Middle frontal gyrus (tissue), 1 donor: ENCODE results near the gene ATXN1.

Source experiments
- DNase-seq: peaks from one replicate; pipeline ENCODE4 v3.0.0-alpha.2; 2015; ENCODE audit warnings: low spot score; ENCODE audit errors: extremely low spot score

The ATXN1 gene

DNA sequence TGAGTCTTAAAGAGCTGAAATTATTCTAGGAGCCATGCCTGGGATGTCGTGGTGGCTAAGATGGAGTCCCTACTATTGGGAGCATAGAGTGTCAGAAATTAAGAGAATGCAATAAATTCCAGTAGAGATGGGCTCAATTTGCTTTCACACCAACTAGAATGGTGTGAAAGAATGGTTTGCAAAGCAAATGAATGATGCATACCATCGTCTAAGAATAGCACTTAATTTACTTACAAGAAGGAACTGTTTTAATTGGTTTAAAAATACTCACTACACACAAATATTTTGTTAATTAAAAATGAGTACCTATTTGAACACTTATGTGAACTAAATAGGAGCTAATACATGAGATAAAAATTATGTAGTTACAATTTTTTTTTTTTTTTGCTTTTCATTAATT is 390.3 kb downstream of the ATXN1 start:
- DNase-seq: no peak

DNA sequence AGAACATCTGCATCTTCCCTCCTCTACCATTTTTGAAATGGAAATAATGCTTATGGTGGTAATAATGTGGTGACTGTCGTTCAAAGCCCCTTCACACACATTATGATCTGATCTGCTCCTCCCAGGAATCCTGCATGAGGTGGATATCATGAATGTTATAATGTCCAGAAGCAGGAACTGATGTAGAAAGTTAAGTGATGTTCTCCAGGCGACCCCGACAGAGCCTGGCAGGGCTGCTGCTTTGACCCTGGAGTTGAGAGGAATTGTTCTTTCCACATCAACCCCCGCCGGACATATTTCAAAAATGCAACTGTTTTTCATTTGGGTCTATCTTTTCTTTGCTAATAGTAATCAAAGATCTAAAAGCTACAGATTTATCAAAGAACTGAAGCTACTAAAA is 391.3 kb downstream of the ATXN1 start:
- DNase-seq: no peak

DNA sequence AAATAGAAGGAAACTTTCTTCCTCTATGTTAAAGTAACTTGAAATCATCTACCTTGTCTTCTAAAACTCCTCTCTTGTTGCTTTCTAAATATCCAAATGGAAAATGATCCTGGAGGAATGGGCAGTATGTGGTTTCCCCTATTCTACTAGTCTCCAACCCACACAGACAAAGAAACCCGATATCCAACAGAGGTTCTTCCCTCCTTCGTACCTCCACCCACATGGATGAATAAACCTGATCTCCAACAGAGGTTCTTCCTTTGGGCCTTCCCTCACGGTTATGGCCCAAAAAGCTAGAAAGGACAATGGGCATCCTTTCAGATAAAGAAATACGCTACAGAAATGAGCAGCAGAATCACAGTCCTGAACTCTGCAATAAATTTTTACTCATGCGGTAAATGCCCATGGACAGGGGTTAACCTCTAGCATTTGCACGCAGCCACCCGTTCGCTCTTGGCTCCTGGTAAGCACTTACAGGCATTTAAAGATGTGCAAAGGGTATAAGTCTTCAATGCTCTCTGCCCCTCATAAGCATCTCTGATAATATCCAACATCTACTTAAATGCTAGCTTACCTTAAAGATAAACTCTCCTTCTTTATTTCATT is 392.0 kb downstream of the ATXN1 start:
- no peak for DNase-seq

DNA sequence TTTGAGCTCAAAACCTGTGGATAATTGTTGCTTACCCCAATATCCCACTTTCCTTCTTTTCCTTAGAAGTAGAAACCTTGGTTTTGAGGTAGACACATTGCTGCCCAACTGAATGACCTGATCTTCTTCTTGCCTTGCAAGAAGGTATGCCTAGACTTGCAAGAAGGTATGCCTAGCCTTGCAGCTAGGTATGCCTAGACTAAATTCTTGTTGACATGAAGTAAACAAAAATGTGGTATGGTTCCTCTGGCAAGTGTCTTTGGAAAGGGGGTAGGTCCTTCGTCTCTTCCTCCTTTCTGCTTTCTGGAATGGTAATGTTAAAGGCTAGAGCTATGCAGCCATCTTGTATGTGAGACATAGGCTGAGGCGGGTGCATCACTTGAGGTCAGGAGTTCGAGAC is 393.7 kb downstream of the ATXN1 start:
- no peak for DNase-seq

DNA sequence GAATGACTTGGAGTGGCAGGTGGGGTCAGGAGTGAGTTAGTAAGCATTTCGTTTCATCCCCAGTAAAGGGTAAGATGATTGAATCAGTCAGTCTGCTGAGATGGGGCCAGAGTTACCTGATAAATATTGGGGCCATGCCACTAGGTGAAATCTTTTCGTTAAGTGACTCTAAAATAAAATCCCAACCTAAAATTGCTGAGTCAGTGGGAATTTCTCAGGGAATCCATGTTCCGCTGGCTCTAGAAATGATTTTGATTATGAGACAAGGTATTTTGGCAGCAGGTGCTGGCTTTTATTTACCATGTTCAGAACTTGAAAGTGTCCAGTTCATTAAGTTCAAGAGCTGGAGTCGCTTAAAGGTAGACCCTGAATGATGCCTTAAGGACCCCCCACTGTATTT is 397.5 kb downstream of the ATXN1 start:
- DNase-seq: no peak

DNA sequence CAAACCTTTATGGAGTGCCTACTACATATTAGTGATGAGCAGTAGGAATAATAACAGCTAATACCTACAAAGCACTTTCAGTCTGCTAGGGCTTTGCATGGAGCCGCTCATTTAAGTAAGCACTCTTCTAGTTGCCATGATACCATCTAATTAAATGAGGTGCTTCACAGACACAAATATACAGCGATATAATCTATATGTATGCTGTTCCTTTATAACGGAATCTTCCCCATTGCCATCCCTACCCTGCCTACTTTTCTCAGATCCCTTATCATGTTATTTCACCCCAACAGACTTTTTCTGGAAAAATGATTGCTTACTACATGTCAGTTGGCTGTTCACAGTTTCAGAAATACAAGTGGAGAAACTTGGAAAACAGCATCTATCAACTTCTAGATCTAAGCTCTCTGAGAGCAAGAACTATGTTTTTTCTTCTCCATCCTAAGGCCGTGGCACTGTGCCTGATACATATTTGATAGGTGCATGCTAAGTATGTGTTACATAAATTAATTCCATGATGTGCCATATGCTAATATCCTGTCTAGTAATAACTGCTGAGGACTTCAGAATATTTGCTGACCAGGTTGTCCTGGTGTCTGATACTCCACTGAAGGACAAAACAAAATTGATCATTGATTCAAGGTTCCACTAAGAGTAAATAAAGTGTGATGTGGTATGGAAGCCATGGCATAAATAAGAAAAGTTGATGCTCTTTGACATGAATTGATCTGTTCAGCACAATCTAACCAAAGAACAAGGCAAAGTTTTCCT is 398.3 kb downstream of the ATXN1 start:
- no peak for DNase-seq

DNA sequence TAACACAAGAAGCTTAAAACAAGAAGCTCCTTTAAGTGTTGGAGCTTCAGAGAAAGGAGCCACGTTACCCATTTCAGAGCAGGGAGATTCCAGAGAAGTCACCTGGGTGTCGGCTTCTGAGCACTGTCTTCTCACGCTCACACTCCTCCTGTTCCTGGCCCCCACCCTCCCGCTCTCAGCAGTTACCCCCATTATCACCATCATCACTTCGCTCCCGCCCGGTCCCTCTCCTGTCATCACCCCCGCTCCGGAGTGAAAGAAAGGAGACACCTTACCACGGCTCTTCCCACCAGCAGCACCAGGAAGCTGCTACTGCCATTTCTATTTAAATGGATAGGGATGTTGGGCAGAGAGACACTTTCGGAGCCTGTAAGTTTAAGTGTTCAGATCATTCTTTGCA is 399.0 kb downstream of the ATXN1 start:
- DNase-seq: no peak

DNA sequence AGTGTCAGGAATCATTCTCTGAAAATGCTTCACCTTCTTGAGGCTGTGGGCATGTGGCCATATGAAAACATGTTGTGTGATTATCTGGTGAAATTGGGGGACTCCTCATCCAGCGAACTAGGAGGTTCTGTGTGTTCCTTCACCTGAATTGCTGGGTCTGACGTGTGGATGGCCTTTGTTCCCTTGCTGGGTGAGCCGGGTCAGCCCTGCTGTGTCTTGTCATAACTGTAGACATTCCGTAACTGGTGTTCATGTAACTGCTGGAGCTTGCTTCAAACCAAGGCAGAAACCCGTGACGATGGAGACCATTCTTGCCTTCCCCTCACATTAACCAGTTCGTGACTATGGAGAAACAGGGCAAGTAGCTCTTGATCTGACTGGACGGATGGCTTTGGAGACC is 399.4 kb downstream of the ATXN1 start:
- no peak for DNase-seq

DNA sequence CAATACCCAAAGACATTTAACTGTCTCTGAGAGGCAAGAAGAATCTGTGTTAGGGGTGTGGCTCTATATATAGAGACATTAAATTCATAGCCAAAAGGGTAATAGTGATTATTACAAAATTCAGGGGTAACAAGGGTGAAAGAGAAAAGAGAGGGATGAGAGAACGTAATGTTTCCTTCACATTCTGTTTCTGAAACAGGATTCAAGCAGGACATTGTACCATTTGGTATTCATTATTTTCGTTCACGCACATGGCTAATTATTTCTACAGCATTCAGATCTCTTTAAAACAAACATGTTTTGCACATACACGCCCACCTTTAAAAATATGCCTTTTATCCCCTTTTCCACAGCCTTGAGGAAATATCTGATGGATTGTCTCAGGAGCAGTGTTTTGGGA is 400.1 kb downstream of the ATXN1 start:
- no peak for DNase-seq

DNA sequence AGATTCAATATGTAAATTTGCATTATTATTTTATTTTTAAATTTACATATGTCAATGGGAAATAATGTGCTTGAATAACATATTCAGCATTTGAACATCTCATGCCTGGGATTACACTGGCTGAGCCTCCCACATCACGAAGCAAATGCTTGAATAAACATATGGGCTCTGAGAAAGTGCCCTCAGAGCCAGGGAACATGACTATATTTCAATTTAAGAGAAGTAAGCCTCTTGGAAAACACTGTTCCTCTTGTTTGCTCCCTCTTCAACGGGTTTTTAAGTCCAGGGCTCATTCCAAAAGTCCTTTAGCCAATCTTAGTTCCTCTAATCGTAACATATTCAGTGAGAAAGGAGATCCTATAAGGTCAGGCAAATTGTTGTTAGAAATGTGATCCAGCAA is 400.9 kb downstream of the ATXN1 start:
- DNase-seq: no peak

DNA sequence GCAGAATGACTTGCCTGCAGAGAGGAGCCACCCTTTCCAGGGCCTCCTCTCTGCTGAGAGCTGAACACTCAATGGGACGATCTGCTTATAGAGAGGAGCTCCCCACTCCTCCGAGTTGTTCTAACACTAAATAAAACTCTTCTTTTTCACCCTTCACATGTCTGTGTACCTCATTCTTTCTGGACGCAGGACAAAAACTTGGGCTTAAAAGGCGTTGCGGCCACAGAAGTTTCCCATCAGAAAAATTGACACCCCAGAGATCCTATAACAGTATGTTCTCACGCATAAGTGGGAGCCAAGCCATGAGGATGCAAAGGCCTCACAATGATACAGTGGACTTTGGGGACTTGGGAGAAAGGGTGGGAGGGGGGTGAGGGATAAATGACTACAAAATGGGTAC is 401.7 kb downstream of the ATXN1 start:
- no peak for DNase-seq

DNA sequence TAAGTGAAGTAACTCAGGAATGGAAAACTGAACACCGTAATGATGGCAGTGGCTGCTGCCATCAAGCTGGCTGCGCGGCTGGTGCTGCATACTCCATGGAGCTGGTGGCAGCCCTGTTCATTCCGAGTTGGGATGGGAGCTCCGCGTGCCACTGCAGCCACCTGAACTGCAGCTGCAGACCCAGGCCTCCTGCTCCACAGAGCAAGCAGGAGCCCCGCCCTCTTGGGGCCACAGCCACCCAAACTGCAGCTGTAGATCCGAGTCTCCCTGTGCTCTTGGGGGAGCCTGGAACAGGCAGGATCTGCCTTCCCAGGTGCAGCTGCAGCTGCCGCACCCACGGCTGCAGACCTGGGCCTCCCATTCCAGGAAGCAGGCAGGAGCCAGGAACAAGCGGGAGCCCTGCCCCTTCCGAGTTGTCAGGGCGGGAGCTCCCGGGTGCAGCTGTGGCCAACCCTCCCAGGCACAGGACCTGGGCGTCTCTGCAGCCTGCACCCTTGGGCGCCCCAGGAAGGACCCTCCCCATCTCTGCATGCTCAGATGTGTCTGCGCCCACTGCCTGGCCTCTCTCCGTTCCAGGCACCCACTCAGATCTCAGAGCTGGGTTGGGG is 402.6 kb downstream of the ATXN1 start:
- DNase-seq: no peak

DNA sequence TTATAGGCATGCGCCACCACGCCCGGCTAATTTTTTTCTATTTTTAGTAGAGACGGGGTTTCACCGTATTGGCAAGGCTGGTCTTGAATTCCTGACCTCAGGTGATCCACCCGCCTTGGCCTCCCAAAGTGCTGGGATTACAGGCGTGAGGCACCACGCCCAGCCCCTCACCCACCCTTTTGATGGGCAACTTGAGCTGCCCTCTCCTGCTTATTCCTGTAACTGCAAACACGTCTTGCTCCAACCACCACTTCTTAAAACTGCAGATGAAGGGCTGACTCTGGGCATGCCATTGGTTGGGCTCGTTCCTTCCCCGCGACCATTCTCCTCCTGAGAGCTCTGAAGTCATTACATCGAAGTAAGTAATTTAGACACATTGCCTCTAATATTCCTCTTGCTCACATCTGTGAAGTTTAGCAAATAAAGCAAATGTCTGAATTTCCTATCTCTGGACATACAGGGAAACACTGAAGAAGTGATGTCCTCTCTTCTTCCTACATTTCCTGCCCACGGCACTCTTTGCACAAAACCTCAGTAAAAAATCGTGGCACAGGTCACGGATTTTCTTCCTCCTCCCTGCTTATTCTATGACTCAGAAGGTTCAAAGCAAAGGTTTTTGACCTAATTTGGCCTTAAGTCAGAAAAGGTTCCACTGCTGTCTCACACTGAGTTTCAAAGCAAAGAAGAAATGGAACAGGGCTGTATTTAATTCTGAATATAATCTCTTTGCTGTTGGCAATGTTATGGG is 405.4 kb downstream of the ATXN1 start:
- DNase-seq: no peak

DNA sequence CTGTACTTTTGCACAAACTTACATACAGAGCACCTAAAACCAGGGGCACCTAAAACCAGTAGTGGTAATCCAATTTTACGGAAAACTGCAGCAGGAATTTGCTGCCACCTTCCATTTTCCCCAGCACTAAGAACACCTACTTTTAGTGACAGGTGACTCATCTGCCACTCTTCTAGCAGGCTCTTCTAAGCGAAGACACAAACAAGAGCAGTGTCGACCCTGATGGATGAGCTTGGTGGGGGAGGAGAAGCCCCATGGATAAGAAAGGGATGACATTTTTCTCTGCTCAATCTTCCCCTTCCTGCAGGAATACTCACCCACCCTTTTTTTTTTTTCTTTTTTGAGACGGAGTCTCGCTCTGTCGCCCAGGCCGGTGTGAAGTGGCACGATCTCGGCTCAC is 406.0 kb downstream of the ATXN1 start:
- no peak for DNase-seq

DNA sequence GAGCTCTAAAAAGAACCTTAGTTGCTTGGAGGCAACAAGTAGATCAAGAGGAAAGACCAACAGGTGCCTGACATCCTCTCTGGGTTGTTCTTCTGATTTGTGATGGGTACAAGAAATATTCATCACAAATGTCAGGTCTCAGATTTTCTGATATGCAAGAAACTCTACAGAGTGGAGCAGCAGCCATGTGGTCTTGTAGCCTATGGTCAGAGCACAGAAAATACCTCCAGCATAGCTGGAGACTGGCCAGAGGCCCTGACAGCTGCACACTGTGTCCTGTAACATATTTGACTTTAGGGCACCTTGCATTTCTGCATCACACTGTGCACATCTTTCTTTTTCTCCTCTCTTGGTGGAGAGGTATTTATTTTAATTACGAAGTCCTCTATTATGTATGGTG is 406.6 kb downstream of the ATXN1 start:
- DNase-seq: no peak

DNA sequence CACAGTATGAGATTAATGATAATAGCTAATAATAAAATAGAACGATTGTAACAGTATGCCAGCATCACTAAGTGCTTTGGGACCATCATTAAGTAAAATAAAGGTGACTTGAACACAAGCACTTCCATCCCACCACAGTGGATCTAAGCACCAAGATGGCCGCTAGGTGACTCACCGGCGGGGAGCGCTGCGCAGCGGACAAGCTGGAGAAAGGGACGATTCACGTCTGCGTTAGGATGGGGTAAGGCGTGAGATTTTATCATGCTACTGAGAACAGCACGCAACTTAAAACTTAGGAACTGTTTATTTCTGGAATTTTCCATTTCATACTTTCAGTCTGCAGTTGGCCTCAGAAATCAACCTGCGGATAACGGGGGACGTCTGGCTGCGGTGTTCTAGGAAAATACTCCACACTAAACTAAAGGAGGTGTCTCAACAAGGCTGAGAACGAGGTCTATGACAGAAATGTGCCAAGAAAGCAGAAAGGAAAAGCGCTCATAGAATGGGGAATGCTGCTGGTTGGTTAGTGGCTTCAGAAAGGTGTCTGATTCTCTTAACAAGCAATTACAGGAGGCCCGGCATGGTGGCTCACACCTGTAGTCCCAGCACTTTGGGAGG is 408.3 kb downstream of the ATXN1 start:
- no peak for DNase-seq

DNA sequence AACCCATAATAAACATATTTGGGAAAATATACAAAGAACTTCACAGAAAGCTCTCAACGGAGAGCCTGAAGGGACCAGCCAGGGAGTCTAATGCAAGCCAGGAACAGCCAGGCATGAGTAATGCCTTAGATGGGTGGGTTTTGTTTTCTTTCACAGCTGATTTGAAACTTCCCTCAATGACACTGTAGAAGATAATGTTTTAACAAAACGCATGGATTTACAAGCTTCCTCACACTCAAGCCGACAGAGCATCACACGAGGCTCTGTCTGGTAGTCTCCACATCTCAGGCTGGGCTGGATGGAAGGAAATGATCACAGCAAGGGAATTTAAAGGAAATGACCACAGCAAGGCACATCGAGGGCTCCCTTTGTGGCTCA is 409.0 kb downstream of the ATXN1 start:
- DNase-seq: no peak

DNA sequence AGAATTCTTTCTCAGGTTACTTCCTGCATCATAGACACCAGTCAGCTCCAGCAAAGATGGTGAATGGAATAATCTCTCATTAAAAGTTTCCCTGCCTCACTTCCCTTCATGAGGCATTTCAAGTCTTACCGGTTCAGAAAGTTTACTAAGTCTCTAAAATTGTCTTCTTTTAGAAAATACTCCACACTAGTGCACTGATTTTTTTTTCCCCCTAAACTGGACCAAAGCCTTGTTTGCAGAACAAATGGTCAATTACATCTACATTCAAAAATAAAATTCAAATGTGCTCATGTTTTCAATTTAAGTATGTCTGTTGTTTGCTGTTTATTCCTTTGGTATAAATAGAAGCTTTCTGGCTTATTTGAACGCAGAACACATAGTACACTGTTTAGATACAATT is 411.7 kb downstream of the ATXN1 start:
- no peak for DNase-seq

DNA sequence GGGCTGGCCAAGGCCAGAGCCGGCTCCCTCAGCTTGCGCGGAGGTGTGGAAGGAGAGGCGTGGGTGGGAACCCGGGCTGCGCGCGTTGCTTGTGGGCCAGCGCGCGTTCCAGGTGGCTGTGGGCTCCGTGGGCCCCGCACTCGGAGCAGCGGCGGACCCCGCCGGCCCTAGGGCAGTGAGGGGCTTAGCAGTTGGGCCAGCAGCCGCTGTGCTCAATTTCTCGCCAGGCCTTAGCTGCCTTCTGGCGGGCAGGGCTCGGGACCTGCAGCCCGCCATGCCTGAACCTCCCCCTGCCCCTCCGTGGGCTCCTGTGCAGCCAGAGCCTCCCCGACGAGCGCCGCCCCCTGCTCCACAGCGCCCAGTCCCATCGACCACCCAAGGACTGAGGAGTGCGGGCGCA is 414.4 kb downstream of the ATXN1 start:
- DNase-seq: no peak

DNA sequence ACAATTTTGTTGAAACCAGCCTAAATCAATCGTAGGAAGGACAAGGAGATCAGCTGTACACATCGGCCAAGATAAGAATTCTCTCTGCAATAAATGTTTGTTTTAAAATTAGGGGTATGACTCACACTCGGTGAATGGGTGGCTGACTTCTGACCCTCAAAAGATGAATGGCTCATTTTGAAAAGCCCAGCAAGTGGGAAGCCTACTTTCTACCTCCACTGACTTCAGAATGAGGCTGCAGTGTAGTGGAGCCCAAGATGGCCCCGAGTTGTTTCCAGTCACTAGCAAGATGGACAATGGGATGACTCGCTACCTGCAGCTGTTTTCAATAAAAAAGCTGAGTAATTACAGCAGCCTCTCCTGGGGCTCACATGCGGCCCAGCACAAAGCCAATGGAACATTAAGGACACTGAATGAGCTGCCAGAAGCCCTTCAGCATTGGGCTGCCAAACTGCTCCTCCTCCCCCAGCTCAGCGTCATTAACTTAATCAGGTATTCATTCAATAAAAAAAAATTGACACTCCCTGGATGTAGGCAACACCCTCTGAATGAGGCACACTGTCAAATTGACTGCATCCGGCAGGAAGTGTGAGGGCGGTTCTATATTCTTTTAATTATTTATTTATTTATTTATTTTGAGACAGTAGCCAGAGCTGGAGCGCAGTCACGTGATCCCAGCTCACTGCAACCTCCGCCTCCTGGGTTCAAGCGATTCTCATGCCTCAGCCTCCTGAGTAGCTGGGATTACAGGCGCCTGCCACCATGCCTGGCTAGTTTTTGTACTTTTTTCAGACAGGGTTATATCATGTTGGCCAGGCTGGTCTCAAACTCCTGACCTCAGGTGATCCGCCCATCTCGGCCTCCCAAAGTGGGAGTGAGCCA is 415.6 kb downstream of the ATXN1 start:
- no peak for DNase-seq

DNA sequence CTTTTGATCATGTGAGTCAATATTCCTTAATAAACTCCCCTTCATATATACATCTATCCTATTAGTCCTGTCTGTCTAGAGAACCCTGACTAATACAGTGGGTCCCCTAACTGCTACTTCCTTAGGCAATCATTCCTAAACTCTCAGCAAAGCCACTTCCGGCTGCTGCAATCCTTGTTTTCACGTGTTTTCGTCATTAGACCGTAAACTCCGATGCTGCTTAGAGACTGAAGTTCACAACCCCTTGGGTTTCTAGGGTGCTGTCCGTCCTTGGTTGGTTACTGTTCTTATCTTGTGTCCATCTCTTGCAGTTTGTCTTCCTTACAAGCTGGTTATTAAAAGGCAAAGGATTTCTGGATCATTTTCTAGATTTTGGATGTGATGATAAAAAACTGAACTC is 416.5 kb downstream of the ATXN1 start:
- DNase-seq: no peak
